HG03097 (cell line): ENCODE results near the gene RNF220.
"Not testable (repeated sequence)": the region's sequence is repeated elsewhere in the genome, so short reads cannot be mapped to it uniquely, and the experiment has no call there.

Source experiments
- ATAC-seq: cut with Tn5 transposase; IDR thresholded peaks from one replicate; pipeline ENCODE4 v1.9.1; 2021; ENCODE audit not compliant: unreplicated experiment, low FRiP score

Gene RNF220

DNA sequence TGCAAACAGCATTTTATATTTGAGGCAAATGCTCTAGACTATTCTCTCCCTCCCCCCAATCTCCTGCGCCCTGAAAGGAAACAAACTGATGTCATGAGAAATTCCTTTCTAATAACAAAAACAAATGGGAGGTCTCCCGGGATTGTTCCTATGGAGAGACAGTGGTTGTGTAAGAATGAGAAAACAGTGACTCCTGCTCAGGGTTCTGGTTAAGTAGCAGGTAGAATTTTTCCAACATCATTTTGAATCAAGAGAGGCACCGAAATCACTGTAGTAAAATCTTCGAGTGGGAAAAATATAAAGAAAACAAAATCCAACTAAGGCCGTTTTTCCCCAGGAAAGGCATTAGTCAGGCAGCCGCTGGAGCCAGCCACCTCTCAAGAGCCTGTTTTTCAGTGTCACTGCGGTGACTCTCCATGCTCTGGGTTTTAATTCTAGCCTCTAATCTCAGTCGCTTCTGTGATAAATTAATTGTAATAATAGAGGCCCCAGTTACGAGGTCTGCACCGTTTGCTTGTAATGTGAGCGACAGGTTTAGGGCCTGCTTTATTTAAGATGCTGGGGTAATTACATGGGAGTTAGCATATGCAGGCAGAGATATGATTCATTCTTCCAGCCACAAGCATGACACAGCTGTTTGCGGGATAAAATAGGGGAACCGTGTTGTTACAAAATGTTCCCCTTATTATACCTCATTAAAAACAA is 80.3 kb downstream of the RNF220 start:
- ATAC-seq: no peak

DNA sequence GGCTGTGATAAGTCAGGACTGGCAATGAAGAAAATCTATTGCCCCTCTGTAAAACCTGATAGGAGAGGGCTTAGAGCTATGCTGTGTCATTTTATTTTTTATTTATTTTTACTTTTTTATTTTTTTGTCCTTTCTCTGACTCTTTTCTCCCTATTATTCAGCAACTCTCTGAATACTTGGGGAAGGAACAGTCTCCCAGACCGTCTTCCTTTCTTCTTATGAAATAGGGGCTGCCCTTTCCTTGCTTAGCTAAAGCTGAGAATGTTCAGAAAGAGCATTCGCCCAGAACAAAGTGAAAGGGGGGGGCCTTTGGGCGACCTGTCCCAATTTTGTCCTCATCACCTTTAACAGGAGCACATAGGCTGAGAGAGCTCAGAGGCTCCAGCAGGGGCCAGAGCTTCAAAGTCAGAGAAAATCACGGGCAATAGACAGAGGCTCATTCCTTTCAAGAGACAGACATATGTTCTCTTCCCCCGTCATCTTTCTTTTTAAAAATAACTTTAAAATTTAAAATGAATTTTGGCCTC is 80.9 kb downstream of the RNF220 start:
- ATAC-seq: no peak

DNA sequence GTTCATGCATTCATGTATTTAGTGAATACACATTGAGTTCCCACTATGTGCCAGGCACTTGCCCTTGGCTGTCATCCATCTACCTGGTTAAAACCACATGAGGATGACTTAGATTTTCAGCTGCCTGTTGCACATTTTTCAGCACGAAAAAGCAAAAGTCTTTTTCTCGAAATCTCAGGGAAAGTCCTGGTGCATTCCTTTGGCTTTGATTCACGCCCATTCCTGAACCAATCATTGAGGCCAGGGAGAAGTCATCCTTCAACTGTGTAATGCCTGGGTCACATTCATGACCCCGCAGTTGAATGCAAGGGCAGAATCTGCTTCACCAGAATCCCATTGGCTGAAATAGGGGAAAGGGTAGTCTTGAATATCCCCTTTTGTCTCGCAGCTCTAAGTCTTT is 84.4 kb downstream of the RNF220 start:
- no peak for ATAC-seq

DNA sequence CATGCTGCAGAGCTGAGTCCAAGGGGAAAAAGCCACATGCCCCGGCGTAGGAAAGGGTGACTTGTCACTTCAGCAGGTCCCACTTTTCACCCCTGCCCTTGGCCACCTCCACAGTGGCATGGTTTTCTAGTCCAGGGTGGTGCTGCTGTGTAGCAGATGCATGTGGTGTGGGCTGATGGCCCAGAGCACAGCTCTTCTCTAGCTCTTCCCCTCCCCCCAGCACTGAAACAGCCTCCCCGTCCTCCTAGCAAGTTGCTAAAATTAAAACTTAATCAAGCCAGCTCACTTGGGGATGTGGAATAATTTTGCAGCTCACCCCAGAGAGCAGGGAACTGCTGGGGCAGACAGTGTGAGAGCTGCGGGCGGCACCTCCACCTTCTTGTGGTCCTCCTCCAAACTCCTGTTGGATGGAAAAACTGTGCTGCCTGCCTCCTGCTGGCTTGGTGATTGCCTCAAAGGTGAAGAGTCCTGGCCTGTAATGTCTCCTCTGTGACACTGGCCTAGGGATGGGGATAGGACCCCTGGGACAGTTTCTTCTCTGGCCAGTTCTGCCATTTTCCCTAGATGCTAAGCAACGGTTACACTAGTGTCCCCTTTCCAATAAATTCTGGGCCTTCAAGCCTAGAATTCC is 91.6 kb downstream of the RNF220 start:
- ATAC-seq: no peak

DNA sequence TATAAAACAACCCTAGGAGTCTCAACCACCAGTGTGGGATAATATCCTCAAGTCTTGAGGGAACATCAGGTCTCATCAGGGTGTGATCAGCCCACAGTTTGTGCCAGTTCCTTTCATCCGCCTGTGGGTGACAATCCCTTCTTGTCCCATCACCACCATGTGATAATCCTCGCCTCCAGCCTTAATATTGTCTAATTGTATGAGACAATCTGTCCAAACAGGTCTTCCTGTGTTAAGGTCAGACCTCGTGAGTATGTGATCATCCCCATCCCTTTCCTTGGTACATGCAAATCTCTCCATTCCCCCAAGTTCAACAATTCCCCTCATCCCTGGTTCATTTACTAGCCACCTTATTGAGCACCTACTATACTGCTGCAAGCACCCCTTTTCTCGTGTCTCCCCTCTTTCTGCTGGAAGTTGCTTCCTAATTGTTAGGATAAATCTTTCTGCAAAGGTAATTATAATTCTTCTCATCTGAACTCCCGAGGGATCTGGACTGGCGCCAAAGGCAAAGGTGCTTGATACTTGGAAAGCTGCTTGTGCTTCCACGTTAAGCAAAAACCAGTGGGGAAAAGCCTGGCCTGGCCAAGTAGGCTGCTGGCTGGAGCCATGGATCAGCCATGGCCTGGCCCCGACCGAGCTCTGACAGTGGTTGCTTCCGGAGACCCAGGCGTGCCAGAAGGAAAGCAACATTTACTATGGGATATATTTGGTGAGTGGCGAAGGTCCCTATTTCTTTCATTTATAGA is 92.5 kb downstream of the RNF220 start:
- no peak for ATAC-seq

DNA sequence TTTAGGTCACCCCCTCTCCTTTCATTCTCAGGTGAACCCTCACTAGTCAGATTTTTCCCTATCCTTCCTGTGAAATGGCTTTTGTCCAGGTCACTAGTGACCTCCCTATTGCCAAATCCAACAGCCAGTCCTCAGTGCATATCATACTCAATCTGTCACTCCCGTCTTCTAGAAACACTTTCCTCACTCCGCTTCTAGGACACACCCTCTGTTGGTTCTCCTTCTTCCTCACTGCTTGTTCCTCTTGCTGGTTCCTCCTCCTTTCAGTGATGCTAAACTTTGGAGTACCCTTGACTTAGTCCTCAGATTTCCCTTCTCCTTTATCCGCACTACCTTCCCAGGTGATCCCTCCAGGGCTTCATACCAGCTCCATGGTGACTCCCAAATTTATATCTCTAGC is 94.3 kb downstream of the RNF220 start:
- ATAC-seq: no peak

DNA sequence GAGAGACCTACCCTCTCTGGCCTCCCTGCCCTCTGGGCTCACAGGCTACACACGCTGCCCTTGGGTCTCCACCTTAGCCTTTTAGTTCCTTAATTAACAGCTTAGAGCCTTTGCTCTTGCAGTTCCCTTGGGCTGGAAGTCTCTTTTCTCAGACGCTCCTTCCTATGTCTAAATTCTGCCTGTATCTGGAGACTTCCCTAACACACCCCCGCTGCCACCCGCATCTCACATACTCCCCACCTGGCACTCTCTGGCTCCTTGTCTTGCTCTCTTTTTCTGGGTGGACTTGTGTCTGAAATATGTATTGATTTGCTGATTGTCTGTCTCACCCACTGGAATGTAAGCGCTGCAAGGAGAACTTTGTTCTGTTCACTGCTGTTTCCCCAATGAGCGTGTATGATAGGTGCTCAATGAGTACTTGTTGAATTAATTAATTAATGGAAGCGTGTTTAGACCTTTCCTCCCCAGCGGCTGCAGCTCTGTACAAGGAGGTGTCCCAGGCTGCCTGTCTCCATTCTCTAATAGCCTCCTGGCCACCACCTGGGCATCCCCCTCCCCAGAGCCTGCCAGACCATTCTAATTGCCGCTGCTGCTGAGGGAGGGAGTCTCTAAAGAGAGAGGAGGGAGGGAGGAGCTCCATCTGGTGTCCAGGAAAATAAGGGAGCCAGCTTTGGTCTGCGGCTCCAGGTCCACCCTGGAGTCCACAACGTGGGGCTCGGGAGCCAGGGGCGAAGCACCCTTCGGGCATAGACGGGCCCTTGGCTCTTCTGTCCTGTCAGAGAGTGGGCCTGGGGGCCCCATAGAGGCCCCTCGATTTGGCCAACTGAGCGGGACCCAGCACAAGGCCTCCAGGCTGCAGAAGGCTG is 95.4 kb downstream of the RNF220 start:
- no peak for ATAC-seq

DNA sequence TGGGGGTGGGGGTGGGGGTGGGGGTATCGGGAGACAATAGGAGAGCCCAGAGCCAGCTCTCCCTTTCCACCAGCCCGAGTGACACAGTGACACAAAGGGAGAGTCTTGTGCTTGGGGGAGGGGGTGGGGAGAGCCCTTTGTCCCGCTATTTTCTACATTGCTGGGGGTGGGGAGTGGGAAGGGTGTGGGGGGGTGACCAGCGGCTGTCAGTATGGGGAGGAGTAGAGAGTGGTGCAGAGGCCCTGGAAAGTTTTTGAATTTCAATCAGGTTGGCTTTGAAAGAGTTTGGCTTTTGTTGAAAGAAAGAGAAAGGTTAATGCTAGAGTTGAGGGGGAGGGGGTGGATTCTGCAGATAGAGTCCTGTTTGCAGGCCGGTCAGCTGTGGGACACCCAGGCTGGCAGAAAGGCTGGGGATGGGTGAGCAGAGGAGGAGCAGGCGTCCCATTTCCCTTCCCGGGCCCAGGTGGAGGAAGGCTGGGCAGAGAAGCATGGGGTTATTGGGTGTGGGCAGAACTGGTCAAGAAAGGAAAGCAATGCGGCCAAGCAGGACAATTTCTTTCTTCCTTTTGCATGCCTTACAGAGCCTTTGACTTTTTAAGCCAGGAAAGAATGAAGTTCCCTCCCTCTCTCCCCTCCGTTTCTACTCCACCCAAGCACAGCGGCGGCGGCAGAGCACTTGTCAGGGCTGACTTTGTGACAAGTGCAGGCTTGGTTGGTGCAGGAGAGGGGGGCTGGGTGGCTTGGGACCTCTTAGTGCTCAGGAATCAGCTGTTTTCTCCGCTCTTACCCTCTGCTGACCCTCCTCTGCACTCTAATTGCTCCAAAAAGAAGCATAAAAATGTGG is 96.2 kb downstream of the RNF220 start:
- ATAC-seq: no peak

DNA sequence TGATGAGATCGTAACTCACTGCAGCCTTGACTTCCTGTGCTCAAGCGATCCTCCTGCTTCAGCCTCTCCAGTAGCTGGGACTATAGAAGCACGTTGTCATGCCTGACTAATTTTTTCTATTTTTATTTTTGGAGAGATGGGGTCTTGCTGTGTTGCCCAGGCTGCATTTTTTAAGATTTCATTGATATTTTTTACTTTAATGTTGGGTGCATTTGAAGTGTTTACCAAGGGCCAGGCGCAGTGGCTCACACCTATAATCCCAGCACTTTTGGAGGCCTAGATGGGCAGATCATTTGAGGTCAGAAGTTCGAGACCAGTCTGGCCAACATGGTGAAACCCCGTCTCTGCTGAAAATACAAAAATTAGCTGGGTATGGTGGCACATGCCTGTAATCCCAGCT is 97.8 kb downstream of the RNF220 start:
- not testable (repeated sequence) for ATAC-seq

DNA sequence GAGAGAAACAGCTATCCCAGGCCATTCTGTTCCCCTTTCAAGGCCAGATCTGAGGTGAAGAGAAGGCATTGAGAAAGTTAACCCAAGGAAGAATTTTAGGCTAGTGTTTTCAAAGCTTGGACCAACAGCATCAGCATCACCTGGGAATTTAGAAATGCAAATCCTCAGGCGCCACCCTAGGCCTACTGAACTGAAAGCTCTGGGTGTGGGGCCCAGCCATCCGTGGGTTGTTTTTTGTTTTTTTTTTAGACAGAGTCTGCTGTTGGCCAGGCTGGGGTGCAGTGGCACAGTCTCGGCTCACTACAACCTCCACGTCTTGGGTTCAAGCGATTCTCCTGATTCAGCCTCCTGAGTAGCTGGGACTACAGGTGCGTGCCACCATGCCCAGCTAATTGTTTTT is 98.6 kb downstream of the RNF220 start:
- ATAC-seq: no peak

DNA sequence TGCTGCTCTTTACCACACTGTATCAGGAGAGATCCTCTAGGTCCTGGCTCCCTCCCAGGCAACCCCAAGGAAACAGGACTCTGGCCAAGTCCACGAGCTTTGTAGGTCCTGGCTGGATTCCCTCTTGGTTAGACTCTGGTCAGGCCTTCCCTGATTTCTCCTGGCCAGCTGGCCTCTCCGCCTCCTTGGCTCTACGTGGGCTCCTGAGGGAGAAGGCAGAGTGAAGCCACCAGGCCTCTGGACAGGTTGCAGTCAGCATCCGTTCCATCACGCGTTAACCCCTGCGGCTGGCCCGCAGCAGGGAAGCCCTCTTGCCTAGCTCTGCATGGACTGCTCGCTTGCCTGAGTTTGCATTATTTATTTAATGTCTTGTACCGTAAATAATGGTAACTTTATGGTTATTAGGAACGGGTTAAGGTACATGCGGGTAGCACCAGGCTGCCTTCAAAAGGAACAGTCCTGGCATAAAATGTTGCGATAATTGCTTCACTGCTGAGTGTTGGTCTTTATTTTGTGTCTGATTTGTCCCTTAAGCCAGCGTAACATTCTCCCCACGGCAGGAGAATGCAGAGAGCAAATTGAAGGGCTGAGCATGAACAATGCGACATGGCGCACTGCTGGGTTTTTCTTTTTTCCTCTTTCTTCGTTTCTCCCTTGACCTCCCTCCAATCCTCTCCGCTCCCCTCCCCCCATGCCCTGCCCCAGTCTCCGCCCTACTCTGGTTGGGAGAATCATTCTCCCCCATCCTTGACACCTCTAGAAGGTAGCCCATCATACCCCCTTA is 100.3 kb downstream of the RNF220 start:
- ATAC-seq: no peak

DNA sequence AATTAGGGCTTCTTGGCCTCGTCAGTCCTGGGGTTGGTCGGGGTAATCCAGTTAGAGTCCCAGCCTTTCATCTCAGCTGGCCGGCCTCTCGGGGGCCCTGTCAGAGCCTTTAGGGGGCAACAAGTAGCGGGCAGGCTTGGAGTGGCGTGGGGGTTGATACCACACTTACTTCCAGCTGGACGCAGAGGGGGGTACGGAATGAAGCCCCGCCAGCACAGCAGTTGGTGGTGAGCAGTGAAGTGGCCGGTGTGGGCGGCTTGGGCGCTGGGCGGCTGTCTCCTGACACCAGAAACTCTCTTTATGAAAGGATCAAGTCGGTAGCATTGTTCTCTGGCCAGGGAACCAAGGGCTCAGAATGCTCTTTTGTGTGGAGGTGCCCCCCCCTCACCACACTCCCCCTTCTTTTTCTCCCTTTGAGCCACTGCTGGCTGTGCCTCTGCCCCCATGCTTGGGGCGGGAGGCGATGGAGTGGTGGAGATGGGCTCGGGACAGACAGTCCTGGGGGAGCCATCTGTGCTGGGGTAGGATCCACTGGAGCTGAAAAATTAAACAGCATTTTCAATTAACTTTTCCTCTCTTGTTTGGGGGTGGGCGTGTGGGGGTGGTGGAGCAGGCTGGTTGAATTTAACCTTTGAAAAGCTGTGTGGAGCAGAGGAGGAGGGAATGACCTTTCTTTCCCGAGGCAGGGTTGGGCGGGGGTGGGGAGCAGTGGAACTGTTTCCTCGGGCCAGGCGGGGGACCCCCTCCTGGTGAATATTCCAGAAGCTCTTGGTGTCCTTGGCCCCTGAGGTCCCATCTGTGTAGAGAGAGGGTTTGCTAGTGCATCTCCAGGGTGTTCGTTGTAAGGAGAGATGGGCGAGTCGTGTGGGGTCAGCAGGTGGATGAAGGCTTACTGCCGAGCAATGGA is 102.7 kb downstream of the RNF220 start:
- ATAC-seq: no peak

DNA sequence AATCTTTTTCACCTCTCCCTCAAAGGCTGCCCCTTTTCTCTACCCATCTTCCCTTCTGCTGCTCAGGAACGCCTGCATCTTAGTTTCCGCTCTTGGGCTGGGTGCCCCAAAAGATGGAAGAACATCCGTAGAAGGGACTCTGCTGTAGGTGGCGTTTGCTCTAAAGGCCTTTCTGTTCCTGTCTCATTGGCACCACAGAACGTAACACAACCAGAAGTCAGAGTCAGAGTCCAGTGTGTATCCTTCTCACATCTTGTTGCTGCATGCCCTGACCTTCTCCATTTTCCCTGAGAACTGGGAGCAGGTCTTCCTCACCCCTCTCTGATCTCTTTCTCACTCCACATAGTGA is 103.3 kb downstream of the RNF220 start:
- ATAC-seq: no peak

DNA sequence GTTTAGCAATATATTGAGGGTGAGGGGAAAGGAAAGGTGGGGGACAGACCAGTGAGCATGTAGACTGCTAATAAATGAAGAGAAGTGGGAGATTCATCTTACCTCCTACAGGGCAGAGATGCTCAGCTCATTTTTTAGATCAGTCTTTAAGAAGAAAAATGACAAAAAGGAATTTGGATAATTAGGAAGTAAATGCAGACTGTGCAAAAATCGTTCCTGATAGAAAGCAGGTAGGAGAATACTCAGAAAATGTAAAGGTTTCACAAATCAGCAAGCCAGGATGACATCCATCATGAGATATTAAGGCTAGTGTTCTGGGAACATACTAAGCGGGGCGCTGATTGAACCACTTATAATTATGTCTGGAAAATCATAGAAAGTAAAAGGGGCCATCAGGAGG is 106.3 kb downstream of the RNF220 start:
- no peak for ATAC-seq

DNA sequence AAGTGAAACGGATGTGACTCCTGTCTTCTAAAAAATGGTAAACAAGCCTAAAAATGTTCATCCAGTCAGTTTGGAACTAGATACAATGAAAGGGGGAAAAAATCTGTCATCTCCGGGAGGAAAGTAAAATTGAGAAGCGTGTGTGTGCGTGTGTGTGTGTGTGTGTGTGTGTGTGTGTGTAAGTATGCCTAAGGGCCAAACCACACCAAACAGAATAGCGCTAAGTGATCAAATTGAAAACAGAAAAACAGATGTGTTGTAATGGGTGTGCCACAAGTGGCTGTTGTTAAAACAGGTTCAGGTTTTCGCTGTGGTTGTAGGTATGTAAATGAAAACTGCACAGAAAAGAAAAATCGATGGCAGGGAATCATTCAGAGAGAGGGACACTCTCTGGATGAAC is 106.7 kb downstream of the RNF220 start:
- no peak for ATAC-seq

DNA sequence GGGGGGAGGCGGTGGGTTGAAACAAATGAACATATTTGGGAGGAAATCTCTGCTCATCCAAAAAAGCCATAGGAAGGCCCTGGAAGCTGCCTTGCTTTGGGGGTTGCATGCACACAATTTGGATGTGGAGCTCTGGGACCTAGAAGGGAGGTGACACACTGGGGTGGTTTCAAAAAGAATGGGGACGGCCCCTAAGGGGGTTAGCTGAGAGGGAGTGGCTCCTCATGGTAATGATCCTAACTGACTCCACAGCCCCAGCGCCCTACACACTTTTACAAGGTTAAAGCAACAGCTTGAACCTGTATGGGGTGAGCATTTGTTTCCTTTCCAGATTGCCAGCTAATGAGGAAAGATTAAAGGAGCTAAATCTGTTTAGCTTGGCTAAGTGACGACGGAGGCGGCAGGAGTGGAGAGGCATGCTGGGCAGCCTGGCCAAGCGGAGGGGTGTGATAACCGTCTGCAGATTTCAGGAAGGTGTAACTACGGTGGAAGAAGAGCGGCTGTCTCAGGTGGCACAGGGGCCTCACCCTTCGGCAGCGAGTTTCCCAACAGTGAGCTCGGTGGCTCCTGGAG is 107.3 kb downstream of the RNF220 start:
- no peak for ATAC-seq

DNA sequence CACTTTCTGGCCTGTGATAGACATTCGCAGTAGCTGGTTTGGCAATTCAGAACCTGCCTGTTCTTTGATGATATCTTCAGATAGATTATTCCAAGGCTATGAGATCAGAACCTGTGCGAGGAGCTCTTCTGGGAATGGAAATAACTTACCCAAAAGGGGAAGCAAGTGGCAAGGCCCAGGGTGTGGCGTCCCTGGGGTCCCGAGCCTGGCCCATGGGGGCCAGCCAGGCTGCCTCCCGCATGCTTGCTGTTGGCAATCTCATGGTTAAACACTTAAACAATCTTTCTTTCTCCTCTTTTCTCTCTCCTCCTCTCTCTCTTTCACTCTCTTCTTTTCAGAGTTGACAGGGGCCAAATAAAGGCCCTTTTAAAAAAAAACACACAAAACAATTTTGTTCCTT is 108.1 kb downstream of the RNF220 start:
- no peak for ATAC-seq

DNA sequence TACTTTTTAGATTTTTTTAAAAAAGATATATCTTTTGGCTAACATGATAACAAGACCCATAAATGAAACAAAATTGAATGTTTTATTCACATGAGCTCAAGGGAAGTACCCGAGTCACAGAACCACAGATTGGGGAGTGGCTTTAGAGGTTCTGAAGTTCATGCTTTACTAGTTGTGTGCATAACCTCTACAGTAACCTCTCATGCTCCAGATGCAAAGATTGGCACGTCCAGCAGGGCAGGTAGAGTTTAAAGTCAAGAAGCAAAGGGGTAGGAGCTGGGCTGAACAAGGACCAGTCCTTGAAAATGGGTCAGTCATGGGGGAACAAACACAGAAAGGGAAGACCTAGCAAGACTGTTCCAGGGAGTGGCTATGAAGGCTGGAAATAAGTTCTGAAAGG is 109.6 kb downstream of the RNF220 start:
- ATAC-seq: no peak
